H1 (cell line): ENCODE results near the gene NPC2. TPM values are rescaled to one million over a fixed set of nuclear protein-coding genes. Genes with fewer than 3 reads are reported as not detected.
A peak's percentile ranks its signal among the peaks of the same experiment; 100 is the strongest.

Experiments
- CTCF ChIA-PET: fragments of 300-600 bp; sonication (Branson Sonifier 250); formaldehyde crosslinking; loops from one replicate; lab custom pipeline; 2021; ENCODE audit not compliant: partially characterized antibody; lab: Charles Lee
- POLR2A ChIA-PET: fragments of 300-600 bp; sonication (Branson Sonifier 250); formaldehyde crosslinking; loops from one replicate; lab custom pipeline; 2021; ENCODE audit warnings: inconsistent platforms; ENCODE audit not compliant: partially characterized antibody; lab: Charles Lee
- DNase-seq, 2 experiments: peaks; one replicate each; pipeline versions ENCODE4 v3.0.0 to v3.0.0-alpha.2; 2010 to 2022; ENCODE audit warnings: low spot score in 2 of 2, low read depth in 1 of 2, mixed read lengths in 1 of 2
- FAIRE-seq: peaks from 2 replicates; lab custom pipeline; 2011; peaks lifted over from hg19 to GRCh38; lab: Jason Lieb, UNC
- H2AFZ ChIP-seq: 2 replicates; pipeline ENCODE4 v1.8.1; 2012; ENCODE audit warnings: low read length, inconsistent platforms
- H2AK5ac ChIP-seq: 2 replicates; pipeline ENCODE4 v1.6.1; 2013; ENCODE audit warnings: low read depth, low read length
- H2BK120ac ChIP-seq: replicated peaks from 2 replicates; pipeline ENCODE3; 2013; ENCODE audit warnings: low read depth, low read length, inconsistent platforms
- H2BK12ac ChIP-seq: 2 replicates; pipeline ENCODE4 v1.6.1; 2013; ENCODE audit warnings: low read depth, low read length
- H2BK15ac ChIP-seq: 2 replicates; pipeline ENCODE4 v1.6.1; 2013; ENCODE audit warnings: low read length
- H2BK20ac ChIP-seq: 2 replicates; pipeline ENCODE4 v1.6.1; 2013; ENCODE audit warnings: low read length
- H2BK5ac ChIP-seq: 2 replicates; pipeline ENCODE4 v1.6.1; 2013; ENCODE audit warnings: low read depth, low read length
- H3K14ac ChIP-seq: 2 replicates; pipeline ENCODE4 v1.6.1; 2013; ENCODE audit warnings: inconsistent platforms; ENCODE audit not compliant: insufficient read length
- H3K18ac ChIP-seq: 2 replicates; pipeline ENCODE4 v1.6.1; 2013; ENCODE audit warnings: low read length; ENCODE audit errors: extremely low read depth
- H3K23ac ChIP-seq: 2 replicates; pipeline ENCODE4 v1.6.1; 2013; ENCODE audit warnings: inconsistent platforms; ENCODE audit not compliant: insufficient read length
- H3K23me2 ChIP-seq: 2 replicates; pipeline ENCODE4 v1.6.1; 2013; ENCODE audit warnings: low read depth, low read length
- H3K27ac ChIP-seq: 2 replicates; pipeline ENCODE4 v1.6.1; 2011; ENCODE audit warnings: low read depth, low read length, inconsistent platforms
- H3K27me3 ChIP-seq, 4 experiments: replicated peaks in 1 of 4; 1 replicate in 1 of 4; 2 replicates in 3 of 4; pipeline versions ENCODE4 v1.6.1 to v1.8.1; 2011 to 2013; ENCODE audit warnings: low read length in 3 of 4, mild to moderate bottlenecking in 3 of 4, inconsistent platforms in 2 of 4, mixed read lengths in 2 of 4, moderate library complexity in 1 of 4; ENCODE audit not compliant: control insufficient read depth in 3 of 4, insufficient read depth in 3 of 4; ENCODE audit errors: extremely low read depth in 1 of 4
- H3K36me3 ChIP-seq, 4 experiments: 2 replicates each; pipeline versions ENCODE4 v1.6.1 to v1.8.1; 2011 to 2013; ENCODE audit warnings: mild to moderate bottlenecking in 4 of 4, low read length in 3 of 4, moderate library complexity in 2 of 4, control low read depth in 1 of 4, inconsistent platforms in 1 of 4; ENCODE audit not compliant: insufficient read depth in 4 of 4, control insufficient read depth in 2 of 4
- H3K4ac ChIP-seq: replicated peaks from 2 replicates; pipeline ENCODE3; 2013; ENCODE audit warnings: low read length, low read depth, mixed read lengths, inconsistent platforms; ENCODE audit not compliant: insufficient read length
- H3K4me1 ChIP-seq, 4 experiments: replicated peaks in 1 of 4; 1 replicate in 1 of 4; 2 replicates in 3 of 4; pipeline versions ENCODE4 v1.6.1 to v1.8.1; 2011 to 2013; ENCODE audit warnings: low read length in 3 of 4, inconsistent platforms in 2 of 4, mixed read lengths in 1 of 4; ENCODE audit not compliant: insufficient read depth in 4 of 4, control insufficient read depth in 3 of 4
- H3K4me2 ChIP-seq, 2 experiments: 2 replicates each; pipeline versions ENCODE4 v1.6.1 to v1.8.1; 2011 to 2013; ENCODE audit warnings: low read depth in 2 of 2, low read length in 2 of 2, control low read depth in 1 of 2, inconsistent platforms in 1 of 2, mild to moderate bottlenecking in 1 of 2; ENCODE audit not compliant: insufficient read depth in 1 of 2
- H3K4me3 ChIP-seq, 4 experiments: fragments of 200-600, 300-600 bp in 1 of 4; sonication (generic), shearing (Covaris generic), sonication (Bioruptor Twin) in 1 of 4; 2 replicates each; pipeline versions ENCODE4 v1.5.1 to v1.8.1; 2011 to 2016; ENCODE audit warnings: low read length in 4 of 4, low read depth in 3 of 4, control low read depth in 2 of 4, inconsistent platforms in 2 of 4, mild to moderate bottlenecking in 2 of 4, mixed read lengths in 1 of 4, moderate library complexity in 1 of 4; ENCODE audit not compliant: insufficient read depth in 2 of 4; ENCODE audit errors: extremely low read depth in 1 of 4
- H3K56ac ChIP-seq: replicated peaks from 2 replicates; pipeline ENCODE3; 2013; ENCODE audit warnings: low read depth, mild to moderate bottlenecking, mixed read lengths, low read length, inconsistent platforms; ENCODE audit not compliant: insufficient read length
- H3K79me1 ChIP-seq: 2 replicates; pipeline ENCODE4 v1.6.1; 2013; ENCODE audit warnings: low read depth, low read length, control low read depth
- H3K79me2 ChIP-seq, 2 experiments: 2 replicates each; pipeline versions ENCODE4 v1.6.1 to v1.8.1; 2012 to 2013; ENCODE audit warnings: low read length in 2 of 2, mild to moderate bottlenecking in 2 of 2, inconsistent platforms in 1 of 2; ENCODE audit not compliant: insufficient read depth in 2 of 2, control insufficient read depth in 1 of 2
- H3K9ac ChIP-seq, 4 experiments: replicated peaks in 1 of 4; 1 replicate in 1 of 4; 2 replicates in 3 of 4; pipeline versions ENCODE4 v1.6.1 to v1.8.1; 2011 to 2013; ENCODE audit warnings: low read depth in 3 of 4, low read length in 3 of 4, control low read depth in 2 of 4, mild to moderate bottlenecking in 2 of 4, moderate library complexity in 2 of 4, inconsistent platforms in 1 of 4; ENCODE audit errors: extremely low read depth in 1 of 4
- H3K9me3 ChIP-seq, 2 experiments: 2 replicates each; pipeline versions ENCODE4 v1.6.1 to v1.8.1; 2012 to 2013; ENCODE audit warnings: mild to moderate bottlenecking in 2 of 2, moderate library complexity in 2 of 2, control low read depth in 1 of 2, inconsistent platforms in 1 of 2, low read depth in 1 of 2, low read length in 1 of 2, mixed read lengths in 1 of 2; ENCODE audit not compliant: insufficient read depth in 2 of 2
- H4K20me1 ChIP-seq, 2 experiments: replicated peaks in 1 of 2; 2 replicates each; pipeline versions ENCODE3 to v1.8.1; 2011 to 2013; ENCODE audit warnings: inconsistent platforms in 2 of 2, low read length in 2 of 2, mild to moderate bottlenecking in 1 of 2; ENCODE audit not compliant: insufficient read depth in 2 of 2, control insufficient read depth in 1 of 2
- H4K5ac ChIP-seq: 2 replicates; pipeline ENCODE4 v1.6.1; 2013; ENCODE audit warnings: low read length, low read depth, mixed read lengths, inconsistent platforms; ENCODE audit not compliant: insufficient read length
- H4K8ac ChIP-seq: 2 replicates; pipeline ENCODE4 v1.8.0; 2013; ENCODE audit warnings: mild to moderate bottlenecking, moderate library complexity, low read length, inconsistent platforms; ENCODE audit not compliant: insufficient read depth; ENCODE audit errors: extremely low read depth
- H4K91ac ChIP-seq: replicated peaks from 2 replicates; pipeline ENCODE3; 2013; ENCODE audit warnings: low read length, mixed read lengths, inconsistent platforms; ENCODE audit not compliant: insufficient read length
- CBX8 ChIP-seq: fragments of 300-800, 300-1000 bp; sonication (generic); IDR thresholded peaks from 2 replicates; pipeline ENCODE4 v1.7.1; 2016; ENCODE audit warnings: low read depth, low read length, borderline replicate concordance
- EGR1 ChIP-seq: IDR thresholded peaks from 2 replicates; pipeline ENCODE4 v1.6.1; 2011; ENCODE audit warnings: low read depth, low read length, borderline replicate concordance
- HDAC6 ChIP-seq: IDR thresholded peaks from one replicate; pipeline ENCODE4 v1.7.1; 2012; ENCODE audit warnings: low read depth, mild to moderate bottlenecking, inconsistent platforms, low read length, moderate library complexity
- KDM4A ChIP-seq: IDR thresholded peaks from one replicate; pipeline ENCODE4 v1.7.1; 2012; ENCODE audit warnings: low read depth, mild to moderate bottlenecking, moderate library complexity, low read length, inconsistent platforms; ENCODE audit not compliant: severe bottlenecking
- NANOG ChIP-seq: IDR thresholded peaks from 2 replicates; pipeline ENCODE4 v1.6.1; 2011; ENCODE audit warnings: low read length, low read depth, mild to moderate bottlenecking, inconsistent platforms; ENCODE audit not compliant: insufficient read depth, poor library complexity, severe bottlenecking
- PHF8 ChIP-seq: fragments of 200-600 bp; sonication (generic); conservative IDR thresholded peaks from 2 replicates; pipeline ENCODE4 v1.7.1; 2012; ENCODE audit warnings: low read depth, mild to moderate bottlenecking, inconsistent platforms, low read length, moderate library complexity
- POU5F1 ChIP-seq: IDR thresholded peaks from 2 replicates; pipeline ENCODE4 v1.6.1; 2011; ENCODE audit warnings: low read depth, mild to moderate bottlenecking, low read length, moderate library complexity
- SIRT6 ChIP-seq: IDR thresholded peaks from one replicate; pipeline ENCODE4 v1.7.1; 2012; ENCODE audit warnings: low read length, inconsistent platforms
- polyA plus RNA-seq, 7 experiments: library from polyadenylated mRNA; depleted of rRNA in 3 of 7; stranded (reverse) in 5 of 7; unstranded in 2 of 7; fragments of >200 nt in 5 of 7; fragments of 200-250 nt in 2 of 7; gene quantifications; 1 replicate in 5 of 7; 2 replicates in 1 of 7; 4 replicates in 1 of 7; pipeline versions ENCODE4 v1.2.1 to v1.2.3, GENCODE V29; 2011 to 2013; ENCODE audit warnings: missing spikeins in 2 of 7, mixed read lengths in 2 of 7
- total RNA-seq: library from RNA; stranded (reverse); fragmentation: NEBNext Ultra II Directional; extraction: Animal tissue kit (Norgen Biotek cat#: 25700); gene quantifications from 2 replicates; pipeline ENCODE4 v1.2.1, GENCODE V29; 2021

Gene NPC2
- total and polyA plus RNA-seq, 2 of the 8 experiments (the other 6 are each of a cell fraction or from before 2014, with no cell fraction given): 178 to 258 TPM

- H3K27ac ChIP-seq: no peak overlapping the region
- no peaks in the 10 kb centered on the region for H3K27me3 ChIP-seq
- ChIA-PET CTCF (interaction anchor here (0.7 to 1.6 kb wide), 6 partner anchors 9 to 93 kb away, joined by 3 to 8 read pairs (median 4); no protein-coding TSS in a partner anchor), POLR2A (interaction anchor here (1.7 kb wide), 1 partner anchor 11 kb away, joined by 4 read pairs; no protein-coding TSS in a partner anchor)
- H3K9ac ChIP-seq: no peak overlapping the region
- no peak overlapping the region for H2AFZ ChIP-seq
- H2BK20ac ChIP-seq: no peak overlapping the region
- H4K91ac ChIP-seq: no peak overlapping the region
- no peaks in the 10 kb centered on the region for H3K9me3 ChIP-seq
- H3K36me3 ChIP-seq: no peaks in the 10 kb centered on the region
- H3K79me2 ChIP-seq: no peaks in the 10 kb centered on the region
- no peak overlapping the region for H4K8ac ChIP-seq
- no peak overlapping the region for H3K56ac ChIP-seq
- H3K18ac ChIP-seq: no peak overlapping the region
- H3K14ac ChIP-seq: no peak overlapping the region
- H4K20me1 ChIP-seq: no peaks in the 10 kb centered on the region
- H2BK15ac ChIP-seq: no peak overlapping the region
- H2BK12ac ChIP-seq: no peak overlapping the region
- no peak overlapping the region for H4K5ac ChIP-seq
- DNase-seq (no peak), FAIRE-seq (peak; percentile 24)
- H2BK120ac ChIP-seq: no peak overlapping the region
- H3K4me2 ChIP-seq: no peak overlapping the region
- no peak overlapping the region for H3K4ac ChIP-seq
- no peaks in the 10 kb centered on the region for H3K79me1 ChIP-seq
- H3K23ac ChIP-seq: no peak overlapping the region
- no peak for TF ChIP-seq POU5F1
- TF ChIP-seq SIRT6: no peak
- no peak for TF ChIP-seq EGR1
- no peak for TF ChIP-seq CBX8
- TF ChIP-seq KDM4A: no peak
- no peak for TF ChIP-seq NANOG
- TF ChIP-seq PHF8: no peak
- TF ChIP-seq HDAC6: no peak
- no peak overlapping the region for H2AK5ac ChIP-seq
- no peak overlapping the region for H2BK5ac ChIP-seq
- no peak overlapping the region for H3K4me3 ChIP-seq
- no peaks in the 10 kb centered on the region; the same call in 1 of the 2 replicates for H3K23me2 ChIP-seq
- H3K4me1 ChIP-seq: peaks cover 0 to 14% (median 6%) of the 10 kb centered on the region in 4 experiments; a peak in 3 of 7 replicates
These were observed 50.3 kb downstream of the NPC2 start for GRCh38 chr14:74442757-74443156.
